NCI-H146 (cell line): Measurements from ENCODE around the gene TCEAL5.
"Not testable (repeated sequence)": the region's sequence is repeated elsewhere in the genome, so short reads cannot be mapped to it uniquely, and the experiment has no call there.

Experiments
- DNase-seq: peaks from one replicate; lab custom pipeline; 2025; lab: John Stamatoyannopoulos, UW

The TCEAL5 gene

GRCh38 chrX:103234869-103235268 is 41.7 kb downstream of the TCEAL5 start:
- no peak for DNase-seq

GRCh38 chrX:103233263-103233662 is 43.3 kb downstream of the TCEAL5 start:
- no peak for DNase-seq

GRCh38 chrX:103225918-103226317 is 50.6 kb downstream of the TCEAL5 start:
- not testable (repeated sequence) for DNase-seq
